CD4-positive, CD25-positive, alpha-beta regulatory T cell (primary cell): ENCODE results near the gene ADAM33. TPM values are rescaled to one million over a fixed set of nuclear protein-coding genes. Genes with fewer than 3 reads are reported as not detected.

Experiments used
- ATAC-seq, 2 donors: fragments of 150-1000 bp; cut with Tn5 transposase; one replicate each; pipeline ENCODE4 v1.10.0; 2021; ENCODE audit warnings: low read depth in 2 of 2, moderate number of reproducible peaks in 2 of 2, moderate library complexity in 1 of 2
- DNase-seq, 3 donors: peaks; one replicate each; pipeline versions ENCODE4 v3.0.0 to v3.0.0-alpha.2; 2012 to 2022; ENCODE audit warnings: mixed read lengths in 1 of 3
- H3K27ac ChIP-seq: one replicate; pipeline ENCODE4 v1.7.0; 2013; ENCODE audit warnings: mild to moderate bottlenecking, low read length; ENCODE audit not compliant: insufficient read depth, poor library complexity, severe bottlenecking
- H3K27me3 ChIP-seq: one replicate; pipeline ENCODE4 v1.7.0; 2013; ENCODE audit warnings: low read length; ENCODE audit not compliant: control insufficient read depth, insufficient read depth
- H3K36me3 ChIP-seq: one replicate; pipeline ENCODE4 v1.7.0; 2013; ENCODE audit warnings: mild to moderate bottlenecking, low read length, moderate library complexity; ENCODE audit not compliant: control insufficient read depth, insufficient read depth
- H3K4me1 ChIP-seq: 2 replicates; pipeline ENCODE4 v1.7.0; 2013; ENCODE audit warnings: mild to moderate bottlenecking, low read length; ENCODE audit not compliant: insufficient read depth, control insufficient read depth, poor library complexity, severe bottlenecking
- H3K4me3 ChIP-seq: one replicate; pipeline ENCODE4 v1.7.0; 2013; ENCODE audit warnings: low read depth, mild to moderate bottlenecking, low read length, moderate library complexity
- H3K9me3 ChIP-seq, 2 experiments: 1 replicate in 1 of 2; 2 replicates in 1 of 2; pipeline ENCODE4 v1.7.0; 2013; ENCODE audit warnings: low read length in 2 of 2, mild to moderate bottlenecking in 1 of 2, moderate library complexity in 1 of 2; ENCODE audit not compliant: control insufficient read depth in 2 of 2
- H3K27ac Mint-ChIP-seq, 3 donors: one replicate each; pipeline ENCODE4 v1.8.0; 2020 to 2022; ENCODE audit warnings: mild to moderate bottlenecking in 3 of 3, mixed read lengths in 3 of 3, moderate library complexity in 2 of 3
- H3K27me3 Mint-ChIP-seq: one replicate; pipeline ENCODE4 v1.8.0; 2022; ENCODE audit warnings: mild to moderate bottlenecking, mixed read lengths
- H3K36me3 Mint-ChIP-seq: one replicate; pipeline ENCODE4 v1.8.0; 2020; ENCODE audit warnings: mixed read lengths
- H3K4me1 Mint-ChIP-seq, 4 donors: one replicate each; pipeline ENCODE4 v1.8.0; 2020 to 2022; ENCODE audit warnings: mixed read lengths in 4 of 4, mild to moderate bottlenecking in 1 of 4
- H3K4me3 Mint-ChIP-seq, 4 donors: one replicate each; pipeline ENCODE4 v1.8.0; 2020 to 2022; ENCODE audit warnings: mild to moderate bottlenecking in 4 of 4, mixed read lengths in 4 of 4, moderate library complexity in 3 of 4
- H3K9me3 Mint-ChIP-seq, 7 donors: one replicate each; pipeline ENCODE4 v1.8.0; 2020 to 2022; ENCODE audit warnings: mixed read lengths in 7 of 7, mild to moderate bottlenecking in 3 of 7, moderate library complexity in 2 of 7
- polyA plus RNA-seq, 4 donors: library from polyadenylated mRNA; unstranded; fragments of 300-500 nt; fragmentation: Illumina TruSeq; gene quantifications; one replicate each; pipeline ENCODE4 v1.2.3, GENCODE V29; 2021
- total RNA-seq: library from RNA; stranded (reverse); gene quantifications from one replicate; pipeline ENCODE4 v1.2.3, GENCODE V29; 2022

Gene ADAM33
- total and polyA plus RNA-seq, 5 donors from 2014 or later = not detected

GRCh38 chr20:3663858-3664257 is 18.0 kb downstream of the ADAM33 start:
- Mint-ChIP-seq H3K9me3 (peaks cover 0 to 1% (median 0%) of the 10 kb centered on the region in 7 donors), H3K27me3 (peaks cover 27% of the 10 kb centered on the region)
- H3K4me1 ChIP-seq = peaks cover 12% of the 10 kb centered on the region

GRCh38 chr20:3663031-3663701 is 18.6 kb downstream of the ADAM33 start, which contains the start of gene GFRA4:
TSS of gene GFRA4 (minus strand) at chr20:3663399. CDS start at chr20:3663399, 0 bp downstream.
- H3K4me3 Mint-ChIP-seq = no peak within 1 kb of the TSS
- H3K27ac Mint-ChIP-seq = no peak within 1 kb of the TSS
- ATAC-seq (no peak), DNase-seq (no peak)
- H3K27me3 Mint-ChIP-seq = peaks cover 25% of the 10 kb centered on the region
- Histone ChIP-seq H3K36me3 (no peaks in the 10 kb centered on the region), H3K9me3 (no peaks in the 10 kb centered on the region), H3K27me3 (peaks cover 3% of the 10 kb centered on the region), H3K4me3 (no peak within 1 kb of the TSS), H3K4me1 (peaks cover 12% of the 10 kb centered on the region), H3K27ac (no peak within 1 kb of the TSS)
- peaks cover 0 to 1% (median 0%) of the 10 kb centered on the region in 7 donors for H3K9me3 Mint-ChIP-seq
- H3K4me1 Mint-ChIP-seq = peaks cover 0 to 35% (median 18%) of the 10 kb centered on the region in 4 donors
- no peaks in the 10 kb centered on the region for H3K36me3 Mint-ChIP-seq

More at GRCh38 chr20:3663858-3664257, 18.0 kb downstream of the ADAM33 start:
- no peaks in the 10 kb centered on the region for H3K36me3 Mint-ChIP-seq
- no peak overlapping the region for H3K27ac ChIP-seq
- H3K36me3 ChIP-seq = no peaks in the 10 kb centered on the region
- no peak overlapping the region for H3K4me3 Mint-ChIP-seq
- H3K9me3 ChIP-seq = no peaks in the 10 kb centered on the region
- H3K27me3 ChIP-seq = peaks cover 3% of the 10 kb centered on the region
- H3K27ac Mint-ChIP-seq = no peak overlapping the region
- H3K4me1 Mint-ChIP-seq = peaks cover 0 to 31% (median 17%) of the 10 kb centered on the region in 4 donors
- no peak for ATAC-seq
- no peak for DNase-seq
- H3K4me3 ChIP-seq = no peak overlapping the region

GRCh38 chr20:3661814-3662665 is 19.8 kb downstream of the ADAM33 start:
- Histone ChIP-seq H3K27ac (no peak overlapping the region), H3K4me1 (peaks cover 12% of the 10 kb centered on the region), H3K9me3 (no peaks in the 10 kb centered on the region), H3K4me3 (no peak overlapping the region), H3K36me3 (no peaks in the 10 kb centered on the region), H3K27me3 (peaks cover 3% of the 10 kb centered on the region)
- Mint-ChIP-seq H3K4me3 (no peak overlapping the region), H3K9me3 (peaks cover 0 to 1% (median 0%) of the 10 kb centered on the region in 7 donors), H3K27me3 (peaks cover 25% of the 10 kb centered on the region), H3K4me1 (peaks cover 0 to 43% (median 16%) of the 10 kb centered on the region in 4 donors), H3K27ac (no peak overlapping the region), H3K36me3 (no peaks in the 10 kb centered on the region)
- ATAC-seq (no peak), DNase-seq (no peak)

GRCh38 chr20:3661060-3661813 is 20.6 kb downstream of the ADAM33 start:
- Histone ChIP-seq H3K9me3 (no peaks in the 10 kb centered on the region), H3K27ac (no peak overlapping the region), H3K36me3 (no peaks in the 10 kb centered on the region), H3K27me3 (peaks cover 3% of the 10 kb centered on the region), H3K4me3 (no peak overlapping the region), H3K4me1 (peaks cover 9% of the 10 kb centered on the region)
- ATAC-seq = no peak
- DNase-seq = no peak
- H3K4me1 Mint-ChIP-seq = peaks cover 0 to 38% (median 13%) of the 10 kb centered on the region in 4 donors
- H3K4me3 Mint-ChIP-seq = no peak overlapping the region
- peaks cover 25% of the 10 kb centered on the region for H3K27me3 Mint-ChIP-seq
- no peak overlapping the region for H3K27ac Mint-ChIP-seq
- peaks cover 0 to 1% (median 0%) of the 10 kb centered on the region in 7 donors for H3K9me3 Mint-ChIP-seq
- H3K36me3 Mint-ChIP-seq = no peaks in the 10 kb centered on the region

GRCh38 chr20:3660262-3661059 is 21.3 kb downstream of the ADAM33 start:
- Mint-ChIP-seq H3K27ac (no peak overlapping the region), H3K36me3 (no peaks in the 10 kb centered on the region), H3K4me1 (peaks cover 0 to 31% (median 9%) of the 10 kb centered on the region in 4 donors), H3K9me3 (peaks cover 0 to 1% (median 0%) of the 10 kb centered on the region in 7 donors), H3K4me3 (no peak overlapping the region), H3K27me3 (peaks cover 25% of the 10 kb centered on the region)
- ATAC-seq (no peak), DNase-seq (no peak)
- Histone ChIP-seq H3K27me3 (peaks cover 3% of the 10 kb centered on the region), H3K36me3 (no peaks in the 10 kb centered on the region), H3K9me3 (no peaks in the 10 kb centered on the region), H3K27ac (no peak overlapping the region), H3K4me3 (no peak overlapping the region), H3K4me1 (peaks cover 3% of the 10 kb centered on the region)

- Histone ChIP-seq H3K4me1 (peaks cover 3% of the 10 kb centered on the region), H3K27ac (no peak overlapping the region), H3K4me3 (no peak overlapping the region), H3K27me3 (peaks cover 3% of the 10 kb centered on the region), H3K36me3 (no peaks in the 10 kb centered on the region), H3K9me3 (no peaks in the 10 kb centered on the region)
- Mint-ChIP-seq H3K27ac (no peak overlapping the region), H3K4me1 (peaks cover 0 to 24% (median 6%) of the 10 kb centered on the region in 4 donors), H3K27me3 (peaks cover 21% of the 10 kb centered on the region), H3K36me3 (no peaks in the 10 kb centered on the region), H3K4me3 (no peak overlapping the region), H3K9me3 (peaks cover 0 to 1% (median 0%) of the 10 kb centered on the region in 7 donors)
- DNase-seq (no peak), ATAC-seq (no peak)
Observed at GRCh38 chr20:3659492-3660261, 22.1 kb downstream of the ADAM33 start.
